H54 (cell line): Measurements from ENCODE around the gene THAP11.
A peak's percentile ranks its signal among the peaks of the same experiment; 100 is the strongest.

Experiments
- DNase-seq: peaks from one replicate; pipeline ENCODE4 v3.0.0; 2011; ENCODE audit warnings: low spot score, mixed read lengths; ENCODE audit not compliant: insufficient read length
- FAIRE-seq: peaks from 3 replicates; lab custom pipeline; 2011; peaks lifted over from hg19 to GRCh38; lab: Jason Lieb, UNC
- POLR2A ChIP-seq: IDR thresholded peaks from 2 replicates; pipeline ENCODE4 v1.6.1; 2011; ENCODE audit warnings: low read depth, mild to moderate bottlenecking, low read length

Gene THAP11

GRCh38 chr16:67864594-67864993 is 22.5 kb downstream of the THAP11 start:
- no peak for FAIRE-seq
- TF ChIP-seq POLR2A = no peak
- no peak for DNase-seq

- no peak for FAIRE-seq
- no peak for TF ChIP-seq POLR2A
- no peak for DNase-seq
Observed at GRCh38 chr16:67865318-67865717, 23.2 kb downstream of the THAP11 start.

- no peak for FAIRE-seq
- TF ChIP-seq POLR2A = no peak
- no peak for DNase-seq
Observed at GRCh38 chr16:67868290-67868689, 26.2 kb downstream of the THAP11 start.

GRCh38 chr16:67869653-67870052 is 27.5 kb downstream of the THAP11 start:
- FAIRE-seq (no peak), DNase-seq (no peak)
- no peak for TF ChIP-seq POLR2A

DNA sequence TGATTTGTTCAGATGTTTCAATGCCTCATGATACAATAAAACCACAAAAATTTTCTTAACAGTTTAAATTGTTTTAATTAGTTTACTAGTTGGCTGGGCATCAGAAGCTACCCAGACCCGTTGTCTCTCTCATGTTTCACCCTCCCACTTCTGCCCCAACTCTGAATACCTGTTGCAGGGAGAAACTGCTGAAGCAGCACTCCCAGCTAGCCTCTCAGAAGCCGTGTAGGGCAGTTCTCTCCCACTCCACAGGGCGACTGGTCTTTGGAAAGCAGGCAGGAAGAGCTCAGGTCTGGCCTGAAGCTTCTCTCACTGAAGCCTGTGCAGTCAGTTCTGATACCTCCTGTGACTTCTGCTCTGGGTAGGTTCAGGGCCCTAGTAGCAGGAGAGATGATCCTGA is 29.1 kb downstream of the THAP11 start:
- no peak for TF ChIP-seq POLR2A
- DNase-seq (no peak), FAIRE-seq (no peak)

GRCh38 chr16:67872131-67872630 is 30.1 kb downstream of the THAP11 start:
- TF ChIP-seq POLR2A = no peak
- no peak for FAIRE-seq
- DNase-seq = no peak

DNA sequence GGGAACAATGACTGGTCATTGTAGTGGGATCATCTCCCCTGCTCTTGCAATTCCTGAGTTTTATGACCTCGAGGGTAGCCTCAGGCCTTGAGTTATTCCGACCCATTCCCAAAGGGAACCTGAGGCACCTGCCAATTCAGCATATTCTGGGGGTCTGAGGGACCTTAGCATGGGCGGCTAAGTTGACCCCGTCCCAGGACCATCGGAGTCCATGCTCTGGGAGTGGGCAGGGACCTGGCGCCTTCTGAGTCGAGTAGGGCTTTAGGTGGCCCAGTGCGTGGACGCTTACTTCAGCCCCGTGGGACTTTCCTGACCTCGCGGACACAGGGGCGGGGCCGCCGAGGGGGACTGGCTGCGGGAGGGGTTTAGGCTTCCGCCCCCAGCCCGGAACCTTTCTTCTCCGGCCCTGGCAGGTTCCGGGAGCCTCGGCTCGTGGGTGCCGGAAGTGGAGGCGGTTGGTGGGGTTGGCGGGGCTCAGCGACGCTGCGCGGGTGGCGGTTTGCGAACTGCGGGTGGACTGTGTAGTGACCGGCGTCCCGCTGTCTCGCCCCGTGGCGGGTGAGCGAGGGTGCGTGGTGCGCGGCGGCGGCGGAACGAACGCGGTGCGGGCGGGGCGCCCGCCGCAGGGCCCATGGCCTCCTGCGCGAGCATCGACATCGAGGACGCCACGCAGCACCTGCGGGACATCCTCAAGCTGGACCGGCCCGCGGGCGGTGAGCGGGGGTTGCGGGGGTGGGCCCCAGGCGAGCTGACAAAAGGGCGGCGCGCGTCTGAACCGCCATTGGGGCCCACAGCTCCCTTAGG is 30.7 kb downstream of the THAP11 start, which contains the start of gene EDC4:
Gene EDC4, plus strand, starts transcription at position 422 of the 804 bp plus-strand sequence. Its CDS starts 210 bp downstream, at position 632.
- DNase-seq (peak; percentile 68), FAIRE-seq (no peak)
- peak; percentile 68 for TF ChIP-seq POLR2A

- no peak for TF ChIP-seq POLR2A
- FAIRE-seq = no peak
- no peak for DNase-seq
Observed at GRCh38 chr16:67873435-67874370, 31.6 kb downstream of the THAP11 start.

DNA sequence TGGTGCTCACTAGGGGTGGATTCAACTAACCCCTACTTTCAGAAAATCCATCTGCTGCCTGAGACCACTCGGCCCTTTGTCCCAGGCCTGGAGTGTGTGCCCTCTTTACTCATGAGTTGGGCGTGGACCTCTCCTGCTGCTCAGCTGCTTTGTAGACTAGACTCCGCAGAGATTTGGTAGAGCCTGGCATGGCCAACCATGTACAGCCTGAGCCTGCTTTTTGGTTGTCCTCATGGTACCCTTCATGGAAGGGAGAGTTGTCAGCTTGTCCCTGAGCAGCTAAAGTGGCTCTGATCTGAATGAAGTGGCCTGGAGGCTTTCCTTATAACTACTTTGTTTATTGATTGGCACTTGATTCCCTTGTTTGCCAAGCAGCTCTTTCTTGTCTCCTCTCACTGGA is 32.3 kb downstream of the THAP11 start:
- TF ChIP-seq POLR2A = no peak
- FAIRE-seq = no peak

GRCh38 chr16:67877064-67877463 is 34.9 kb downstream of the THAP11 start:
- FAIRE-seq (no peak), DNase-seq (no peak)
- no peak for TF ChIP-seq POLR2A

More for the DNA sequence above, 32.3 kb downstream of the THAP11 start:
- no peak for DNase-seq

- TF ChIP-seq POLR2A = no peak
- FAIRE-seq (no peak), DNase-seq (no peak)
Observed at GRCh38 chr16:67878232-67878631, 36.1 kb downstream of the THAP11 start.

GRCh38 chr16:67878846-67879245 is 36.7 kb downstream of the THAP11 start:
- no peak for DNase-seq
- no peak for TF ChIP-seq POLR2A
- no peak for FAIRE-seq

DNA sequence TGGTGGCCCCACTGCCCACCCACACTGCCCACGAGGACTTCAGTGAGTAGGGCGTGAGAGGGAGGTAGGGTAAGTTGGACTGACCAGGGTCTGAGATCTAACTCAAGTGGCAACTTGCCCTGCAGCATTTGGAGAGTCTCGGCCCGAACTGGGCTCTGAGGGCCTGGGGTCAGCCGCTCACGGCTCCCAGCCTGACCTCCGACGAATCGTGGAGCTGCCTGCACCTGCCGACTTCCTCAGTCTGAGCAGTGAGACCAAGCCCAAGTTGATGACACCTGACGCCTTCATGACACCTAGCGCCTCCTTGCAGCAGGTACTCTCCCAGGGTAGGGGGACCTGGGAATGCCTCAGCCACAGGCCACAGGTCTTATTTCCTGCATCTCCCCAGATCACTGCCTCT is 37.3 kb downstream of the THAP11 start:
- DNase-seq (no peak), FAIRE-seq (no peak)
- TF ChIP-seq POLR2A = no peak

- no peak for FAIRE-seq
- no peak for DNase-seq
- no peak for TF ChIP-seq POLR2A
Observed at GRCh38 chr16:67879936-67880335, 37.8 kb downstream of the THAP11 start.
